Mucosa of descending colon (tissue), 3 donors: ENCODE results near the gene MIER2. TPM values are rescaled to one million over a fixed set of nuclear protein-coding genes. Genes with fewer than 3 reads are reported as not detected.
A peak's percentile ranks its signal among the peaks of the same experiment; 100 is the strongest.
"Not testable (repeated sequence)": the region's sequence is repeated elsewhere in the genome, so short reads cannot be mapped to it uniquely, and the experiment has no call there.

Source experiments
- ATAC-seq: fragments of 200-7000 bp; cut with Tn5 transposase; one replicate; pipeline ENCODE4 v1.9.1; 2020; ENCODE audit warnings: mild to moderate bottlenecking, moderate library complexity
- DNase-seq, 3 donors: peaks; one replicate each; pipeline ENCODE4 v3.0.0-alpha.2; 2020
- H3K36me3 ChIP-seq: fragments of 200-600 bp; one replicate; pipeline ENCODE4 v1.8.0; 2021; ENCODE audit warnings: low read depth, mild to moderate bottlenecking
- H3K4me1 ChIP-seq: fragments of 200-600 bp; one replicate; pipeline ENCODE4 v1.8.0; 2021; ENCODE audit warnings: low read depth, mild to moderate bottlenecking
- H3K4me3 ChIP-seq: fragments of 200-600 bp; one replicate; pipeline ENCODE4 v1.8.0; 2021; ENCODE audit warnings: mild to moderate bottlenecking
- H3K9me3 ChIP-seq: fragments of 200-600 bp; one replicate; pipeline ENCODE4 v1.8.0; 2021; ENCODE audit warnings: mild to moderate bottlenecking
- intact Hi-C, 2 donors: fragments of 100-400 bp; cut with DNase I in 1 of 2; cut with micrococcal nuclease in 1 of 2; formaldehyde crosslinking; loops; one replicate each; pipeline versions ENCODE4 v1.11.0 to v1.11.1; 2022; cut with DNase I, micrococcal nuclease
- total RNA-seq, 3 donors: library from RNA; stranded (reverse); fragmentation: NEBNext Ultra II Directional in 2 of 3; extraction: Animal tissue kit (Norgen Biotek cat#: 25700) in 2 of 3; gene quantifications; one replicate each; pipeline versions ENCODE4 v1.2.1 to v1.2.4, GENCODE V29; 2021 to 2023
- TF ChIP-seq, protein P1 (sequence below): fragments of 200-600 bp; IDR thresholded peaks from one replicate; pipeline ENCODE4 v1.8.0; 2022; ENCODE audit warnings: antibody characterized with exemption, mild to moderate bottlenecking
- donor health status: DM: no; HTN: no; CAD: no; lungs with moderate emphysema.
- donor health status: DM: no; HTN: no; CAD: no.
- donor health status: DM: no; HTN: yes; CAD: no.

MIER2 gene
- total RNA-seq, 3 donors from 2014 or later: 13.4 to 28.3 (median 13.7) TPM

DNA sequence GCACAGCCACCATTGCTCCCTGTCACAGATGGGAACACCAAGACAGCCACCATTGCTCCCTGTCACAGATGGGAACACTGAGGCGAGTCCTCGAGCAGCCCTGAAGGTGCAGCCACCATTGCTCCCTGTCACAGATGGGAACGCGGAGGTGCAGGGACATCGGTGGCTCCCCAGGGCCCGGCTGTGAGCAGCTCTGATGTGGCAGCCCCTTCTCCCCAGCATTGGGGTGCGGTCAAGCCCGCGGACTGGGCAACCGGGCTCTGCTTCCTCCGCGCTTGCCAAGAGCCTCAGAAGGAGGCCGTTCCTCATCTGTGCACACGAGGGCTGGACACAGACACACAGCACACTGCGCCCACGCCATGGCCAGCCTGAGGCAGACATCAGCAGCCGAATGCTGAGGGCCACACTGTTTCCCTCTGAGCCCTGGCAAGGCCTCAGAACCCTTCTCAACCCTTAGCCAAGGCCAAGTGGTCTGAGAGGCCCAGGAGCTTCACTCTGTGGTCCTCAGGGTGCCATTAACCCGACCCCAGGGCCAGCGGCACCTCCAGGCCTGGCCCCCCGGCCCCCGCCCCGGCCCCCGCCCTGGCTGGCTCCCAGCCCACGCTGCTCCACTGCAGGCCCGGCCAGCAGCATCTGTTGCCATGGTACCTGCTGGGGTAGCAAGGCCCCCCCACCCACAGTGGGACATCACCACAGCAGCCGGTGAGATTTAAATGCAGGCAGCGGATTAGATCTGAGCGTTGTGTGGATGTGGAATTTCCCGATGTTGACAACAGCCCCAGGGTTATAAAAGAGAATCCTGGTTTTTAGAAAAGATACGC is 46.0 kb upstream of the MIER2 start:
- no peak overlapping the region for H3K4me3 ChIP-seq
- ATAC-seq: no peak
- TF ChIP-seq, protein P1, sequence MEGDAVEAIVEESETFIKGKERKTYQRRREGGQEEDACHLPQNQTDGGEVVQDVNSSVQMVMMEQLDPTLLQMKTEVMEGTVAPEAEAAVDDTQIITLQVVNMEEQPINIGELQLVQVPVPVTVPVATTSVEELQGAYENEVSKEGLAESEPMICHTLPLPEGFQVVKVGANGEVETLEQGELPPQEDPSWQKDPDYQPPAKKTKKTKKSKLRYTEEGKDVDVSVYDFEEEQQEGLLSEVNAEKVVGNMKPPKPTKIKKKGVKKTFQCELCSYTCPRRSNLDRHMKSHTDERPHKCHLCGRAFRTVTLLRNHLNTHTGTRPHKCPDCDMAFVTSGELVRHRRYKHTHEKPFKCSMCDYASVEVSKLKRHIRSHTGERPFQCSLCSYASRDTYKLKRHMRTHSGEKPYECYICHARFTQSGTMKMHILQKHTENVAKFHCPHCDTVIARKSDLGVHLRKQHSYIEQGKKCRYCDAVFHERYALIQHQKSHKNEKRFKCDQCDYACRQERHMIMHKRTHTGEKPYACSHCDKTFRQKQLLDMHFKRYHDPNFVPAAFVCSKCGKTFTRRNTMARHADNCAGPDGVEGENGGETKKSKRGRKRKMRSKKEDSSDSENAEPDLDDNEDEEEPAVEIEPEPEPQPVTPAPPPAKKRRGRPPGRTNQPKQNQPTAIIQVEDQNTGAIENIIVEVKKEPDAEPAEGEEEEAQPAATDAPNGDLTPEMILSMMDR: no peak
- H3K9me3 ChIP-seq: peaks cover 1% of the 10 kb centered on the region
- intact Hi-C loops: no loop called here
- DNase-seq: peak in 1 of 3 donors; percentile 40
- H3K36me3 ChIP-seq: no peaks in the 10 kb centered on the region
- H3K4me1 ChIP-seq: no peaks in the 10 kb centered on the region

DNA sequence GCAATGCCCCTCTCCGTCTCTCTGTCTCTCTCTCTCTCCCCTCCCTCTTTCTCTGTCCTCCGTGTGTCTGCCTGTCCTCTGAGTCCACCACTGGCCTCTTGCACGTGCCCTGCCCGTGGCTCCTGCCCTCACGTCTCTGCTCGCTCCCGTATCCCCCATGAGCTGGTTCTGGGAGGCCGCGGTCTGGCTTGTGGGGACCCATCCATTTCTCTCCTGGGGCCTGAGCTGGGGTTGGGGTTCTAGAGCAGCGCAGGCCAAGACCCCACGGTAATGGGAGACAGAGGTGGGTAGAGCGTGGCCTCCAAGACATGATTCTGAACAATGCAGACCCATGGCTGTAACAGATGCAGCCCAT is 45.3 kb upstream of the MIER2 start:
- DNase-seq (peak in 1 of 3 donors; percentile 40), ATAC-seq (no peak)
- Histone ChIP-seq H3K4me3 (no peak overlapping the region), H3K4me1 (no peaks in the 10 kb centered on the region), H3K9me3 (peaks cover 1% of the 10 kb centered on the region), H3K36me3 (no peaks in the 10 kb centered on the region)
- intact Hi-C loops: no loop called here
- TF ChIP-seq, protein P1: no peak

DNA sequence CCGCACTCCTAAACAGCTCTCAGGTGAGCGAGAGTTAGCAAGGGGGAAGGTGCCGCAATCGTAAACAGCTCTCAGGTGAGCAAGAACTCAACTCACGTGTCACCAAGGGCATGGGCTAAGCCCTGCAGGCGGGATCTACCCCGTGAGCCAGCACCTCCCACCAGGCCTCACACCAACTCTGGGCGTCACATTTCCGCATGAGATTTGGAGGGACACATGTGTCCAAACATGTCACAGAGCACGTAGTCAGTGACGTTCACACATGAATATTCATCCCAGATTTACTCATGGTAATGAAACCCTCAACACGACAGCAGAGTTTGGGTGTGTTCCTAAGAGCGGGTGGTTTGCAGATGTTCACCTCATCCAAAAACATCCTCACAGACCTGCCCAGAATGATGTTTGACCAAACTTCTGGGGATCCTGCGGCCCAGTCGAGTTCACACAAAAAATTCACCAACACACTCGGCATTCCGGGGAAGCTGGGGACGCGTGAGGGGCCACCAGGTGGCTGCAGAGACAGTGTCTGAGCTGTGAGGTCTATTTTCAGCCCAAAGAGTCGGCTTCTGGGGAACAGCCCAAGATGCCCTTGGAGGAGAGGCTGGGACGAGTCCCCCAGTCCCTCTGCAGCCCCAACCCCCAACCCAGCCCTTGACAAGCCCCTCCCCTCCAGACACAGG is 44.8 kb upstream of the MIER2 start:
- no peaks in the 10 kb centered on the region for H3K36me3 ChIP-seq
- no peak for ATAC-seq
- intact Hi-C loops: no loop called here
- H3K9me3 ChIP-seq: peaks cover 1% of the 10 kb centered on the region
- TF ChIP-seq, protein P1: no peak
- no peak overlapping the region for H3K4me3 ChIP-seq
- no peaks in the 10 kb centered on the region for H3K4me1 ChIP-seq
- DNase-seq: peak in 1 of 3 donors; percentile 15

DNA sequence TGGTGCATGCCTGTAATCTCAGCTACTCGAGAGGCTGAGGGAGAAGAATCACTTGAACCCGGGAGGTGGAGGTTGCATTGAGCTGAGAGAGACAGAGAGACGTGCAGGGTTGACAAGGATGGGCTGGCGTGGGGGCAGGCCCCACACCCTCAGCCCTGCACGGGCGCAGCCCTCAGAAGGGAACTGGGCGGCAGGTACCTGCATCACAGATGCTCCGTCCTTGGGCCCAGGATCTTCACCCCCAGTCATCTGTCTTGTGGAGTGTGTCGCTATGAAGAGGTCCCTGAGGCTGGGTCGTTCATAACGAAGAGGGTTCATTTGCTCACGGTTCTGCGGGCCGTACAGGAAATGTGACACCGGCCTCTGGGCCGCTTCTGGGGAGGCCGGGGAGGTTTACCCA is 44.1 kb upstream of the MIER2 start:
- ATAC-seq: no peak
- no peaks in the 10 kb centered on the region for H3K4me1 ChIP-seq
- H3K36me3 ChIP-seq: no peaks in the 10 kb centered on the region
- TF ChIP-seq, protein P1: no peak
- no peak overlapping the region for H3K4me3 ChIP-seq
- H3K9me3 ChIP-seq: peaks cover 1% of the 10 kb centered on the region
- peak in 1 of 3 donors; percentile 22 for DNase-seq
- intact Hi-C loops: no loop called here

DNA sequence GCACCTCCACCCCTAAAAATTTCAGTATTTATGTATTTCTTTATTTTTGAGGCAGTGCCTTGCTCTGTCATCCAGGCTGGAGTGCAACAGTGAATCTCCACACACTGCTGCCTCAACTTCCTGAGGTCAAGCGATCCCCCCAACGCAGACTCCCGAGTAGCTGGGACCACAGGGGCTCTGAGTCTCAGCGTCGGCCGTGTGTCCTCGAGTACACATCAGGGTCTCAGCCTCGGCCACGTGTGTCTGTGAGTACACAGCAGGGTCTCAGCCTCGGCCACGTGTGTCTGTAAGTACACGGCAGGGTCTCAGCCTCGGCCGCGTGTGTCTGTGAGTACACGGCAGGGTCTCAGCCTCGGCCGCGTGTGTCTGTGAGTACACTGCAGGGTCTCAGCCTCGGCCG is 43.2 kb upstream of the MIER2 start:
- Histone ChIP-seq H3K4me1 (no peaks in the 10 kb centered on the region), H3K4me3 (no peak overlapping the region), H3K9me3 (no peaks in the 10 kb centered on the region), H3K36me3 (no peaks in the 10 kb centered on the region)
- intact Hi-C loops: no loop called here
- DNase-seq (no peak), ATAC-seq (no peak)
- TF ChIP-seq, protein P1: no peak

DNA sequence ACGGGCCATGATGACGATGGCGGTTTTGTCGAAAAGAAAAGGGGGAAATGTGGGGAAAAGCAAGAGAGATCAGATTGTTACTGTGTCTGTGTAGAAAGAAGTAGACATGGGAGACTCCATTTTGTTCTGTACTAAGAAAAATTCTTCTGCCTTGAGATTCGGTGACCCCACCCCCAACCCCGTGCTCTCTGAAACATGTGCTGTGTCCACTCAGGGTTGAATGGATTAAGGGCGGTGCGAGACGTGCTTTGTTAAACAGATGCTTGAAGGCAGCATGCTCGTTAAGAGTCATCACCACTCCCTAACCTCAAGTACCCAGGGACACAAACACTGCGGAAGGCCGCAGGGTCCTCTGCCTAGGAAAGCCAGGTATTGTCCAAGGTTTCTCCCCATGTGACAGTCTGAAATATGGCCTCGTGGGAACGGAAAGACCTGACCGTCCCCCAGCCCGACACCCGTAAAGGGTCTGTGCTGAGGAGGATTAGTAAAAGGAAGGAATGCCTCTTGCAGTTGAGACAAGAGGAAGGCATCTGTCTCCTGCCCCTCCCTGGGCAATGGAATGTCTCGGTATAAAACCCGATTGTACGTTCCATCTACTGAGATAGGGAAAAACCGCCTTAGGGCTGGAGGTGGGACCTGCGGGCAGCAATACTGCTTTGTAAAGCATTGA is 42.2 kb upstream of the MIER2 start:
- H3K4me1 ChIP-seq, H3K4me3 ChIP-seq, ATAC-seq, H3K36me3 ChIP-seq, intact Hi-C loops, DNase-seq, H3K9me3 ChIP-seq: not testable (repeated sequence)

DNA sequence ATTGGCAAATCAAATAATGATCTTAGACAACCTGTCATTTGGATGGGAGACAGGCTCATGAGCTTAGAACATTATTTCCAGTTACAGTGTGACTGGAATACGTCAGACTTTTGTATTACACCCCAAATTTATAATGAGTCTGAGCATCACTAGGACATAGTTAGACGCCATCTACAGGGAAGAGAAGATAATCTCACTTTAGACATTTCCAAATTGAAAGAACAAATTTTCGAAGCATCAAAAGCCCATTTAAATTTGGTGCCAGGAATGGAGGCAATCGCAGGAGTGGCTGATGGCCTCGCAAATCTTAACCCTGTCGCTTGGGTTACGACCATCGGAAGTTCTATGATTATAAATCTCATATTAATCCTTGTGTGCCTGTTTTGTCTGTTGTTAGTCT is 41.6 kb upstream of the MIER2 start:
- H3K4me3 ChIP-seq, DNase-seq, ATAC-seq, H3K4me1 ChIP-seq, H3K36me3 ChIP-seq, H3K9me3 ChIP-seq, intact Hi-C loops: not testable (repeated sequence)
